HPDE6-E6E7 (cell line): ENCODE results near the gene ABHD4.
"Not testable (repeated sequence)": the region's sequence is repeated elsewhere in the genome, so short reads cannot be mapped to it uniquely, and the experiment has no call there.

ENCODE experiments used
- DNase-seq: peaks from one replicate; pipeline ENCODE4 v3.0.0; 2011; ENCODE audit warnings: missing footprints; ENCODE audit errors: extremely low spot score

The ABHD4 gene, protein sequence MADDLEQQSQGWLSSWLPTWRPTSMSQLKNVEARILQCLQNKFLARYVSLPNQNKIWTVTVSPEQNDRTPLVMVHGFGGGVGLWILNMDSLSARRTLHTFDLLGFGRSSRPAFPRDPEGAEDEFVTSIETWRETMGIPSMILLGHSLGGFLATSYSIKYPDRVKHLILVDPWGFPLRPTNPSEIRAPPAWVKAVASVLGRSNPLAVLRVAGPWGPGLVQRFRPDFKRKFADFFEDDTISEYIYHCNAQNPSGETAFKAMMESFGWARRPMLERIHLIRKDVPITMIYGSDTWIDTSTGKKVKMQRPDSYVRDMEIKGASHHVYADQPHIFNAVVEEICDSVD

DNA sequence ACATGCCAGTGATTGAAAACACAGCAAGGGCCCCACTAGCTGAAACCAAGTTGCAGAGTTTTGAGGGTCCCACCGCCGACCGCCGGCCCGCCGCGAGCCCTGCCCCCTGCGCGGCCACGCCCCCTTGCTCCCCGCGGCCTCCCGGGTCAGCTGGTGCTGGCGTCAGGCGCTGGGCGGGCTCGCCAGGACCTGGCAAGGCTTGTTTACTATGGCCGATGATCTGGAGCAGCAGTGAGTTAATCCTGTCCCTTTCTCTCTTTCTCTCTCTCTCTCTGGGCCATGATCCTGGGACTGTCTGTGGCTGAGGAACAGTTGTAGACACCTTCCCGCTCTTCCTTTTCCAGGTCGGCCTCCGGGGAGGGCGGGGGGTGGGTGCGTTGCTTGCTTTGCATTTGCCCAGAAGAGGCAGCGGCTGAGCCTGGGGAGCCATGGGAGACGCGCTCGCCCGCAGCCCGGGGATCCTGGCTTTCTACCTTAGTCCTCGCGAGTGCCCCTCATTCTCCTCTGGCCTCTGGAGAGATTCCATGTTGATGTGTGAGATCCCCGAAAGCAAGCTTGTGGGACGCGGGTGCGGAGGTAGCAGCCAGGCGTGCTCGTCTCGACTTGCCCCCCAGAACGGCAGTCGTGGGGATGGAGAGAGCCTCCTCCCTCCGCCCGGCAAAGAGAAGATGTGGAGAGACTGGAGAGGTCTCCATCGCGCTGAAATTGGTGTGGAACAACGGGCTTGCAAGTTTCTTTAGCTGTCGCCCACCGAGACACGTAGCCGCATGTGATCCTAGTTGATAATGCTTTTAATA lies at the start of gene ABHD4:
TSS of gene ABHD4 (plus strand) at position 202 of the 797 bp plus-strand sequence. CDS start at position 209, 7 bp downstream.
- peak; percentile 68 for DNase-seq

DNA sequence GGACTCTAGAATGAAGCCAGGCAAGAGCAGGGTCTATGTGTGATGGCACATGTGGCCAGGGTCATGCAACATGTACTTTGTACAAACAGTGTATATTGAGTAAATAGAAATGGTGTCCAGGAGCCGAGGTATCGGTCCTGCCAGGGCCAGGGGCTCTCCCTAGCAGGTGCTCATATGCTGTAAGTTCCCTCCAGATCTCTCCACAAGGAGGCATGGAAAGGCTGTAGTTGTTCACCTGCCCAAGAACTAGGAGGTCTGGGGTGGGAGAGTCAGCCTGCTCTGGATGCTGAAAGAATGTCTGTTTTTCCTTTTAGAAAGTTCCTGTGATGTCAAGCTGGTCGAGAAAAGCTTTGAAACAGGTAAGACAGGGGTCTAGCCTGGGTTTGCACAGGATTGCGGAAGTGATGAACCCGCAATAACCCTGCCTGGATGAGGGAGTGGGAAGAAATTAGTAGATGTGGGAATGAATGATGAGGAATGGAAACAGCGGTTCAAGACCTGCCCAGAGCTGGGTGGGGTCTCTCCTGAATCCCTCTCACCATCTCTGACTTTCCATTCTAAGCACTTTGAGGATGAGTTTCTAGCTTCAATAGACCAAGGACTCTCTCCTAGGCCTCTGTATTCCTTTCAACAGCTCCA lies 48.7 kb upstream of the ABHD4 start:
- no peak for DNase-seq

DNA sequence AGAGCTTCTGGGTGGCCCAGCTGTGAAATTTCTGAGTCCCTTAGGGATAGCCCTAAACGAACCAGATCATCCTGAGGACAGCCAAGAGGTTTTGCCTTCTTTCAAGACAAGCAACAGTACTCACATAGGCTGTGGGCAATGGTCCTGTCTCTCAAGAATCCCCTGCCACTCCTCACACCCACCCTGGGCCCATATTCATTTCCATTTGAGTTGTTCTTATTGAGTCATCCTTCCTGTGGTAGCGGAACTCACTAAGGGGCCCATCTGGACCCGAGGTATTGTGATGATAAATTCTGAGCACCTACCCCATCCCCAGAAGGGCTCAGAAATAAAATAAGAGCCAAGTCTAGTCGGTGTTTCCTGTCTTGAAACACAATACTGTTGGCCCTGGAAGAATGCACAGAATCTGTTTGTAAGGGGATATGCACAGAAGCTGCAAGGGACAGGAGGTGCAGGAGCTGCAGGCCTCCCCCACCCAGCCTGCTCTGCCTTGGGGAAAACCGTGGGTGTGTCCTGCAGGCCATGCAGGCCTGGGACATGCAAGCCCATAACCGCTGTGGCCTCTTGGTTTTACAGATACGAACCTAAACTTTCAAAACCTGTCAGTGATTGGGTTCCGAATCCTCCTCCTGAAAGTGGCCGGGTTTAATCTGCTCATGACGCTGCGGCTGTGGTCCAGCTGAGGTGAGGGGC lies 48.0 kb upstream of the ABHD4 start:
- no peak for DNase-seq

DNA sequence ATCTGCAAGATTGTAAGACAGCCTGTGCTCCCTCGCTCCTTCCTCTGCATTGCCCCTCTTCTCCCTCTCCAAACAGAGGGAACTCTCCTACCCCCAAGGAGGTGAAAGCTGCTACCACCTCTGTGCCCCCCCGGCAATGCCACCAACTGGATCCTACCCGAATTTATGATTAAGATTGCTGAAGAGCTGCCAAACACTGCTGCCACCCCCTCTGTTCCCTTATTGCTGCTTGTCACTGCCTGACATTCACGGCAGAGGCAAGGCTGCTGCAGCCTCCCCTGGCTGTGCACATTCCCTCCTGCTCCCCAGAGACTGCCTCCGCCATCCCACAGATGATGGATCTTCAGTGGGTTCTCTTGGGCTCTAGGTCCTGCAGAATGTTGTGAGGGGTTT lies 46.5 kb upstream of the ABHD4 start:
- no peak for DNase-seq

DNA sequence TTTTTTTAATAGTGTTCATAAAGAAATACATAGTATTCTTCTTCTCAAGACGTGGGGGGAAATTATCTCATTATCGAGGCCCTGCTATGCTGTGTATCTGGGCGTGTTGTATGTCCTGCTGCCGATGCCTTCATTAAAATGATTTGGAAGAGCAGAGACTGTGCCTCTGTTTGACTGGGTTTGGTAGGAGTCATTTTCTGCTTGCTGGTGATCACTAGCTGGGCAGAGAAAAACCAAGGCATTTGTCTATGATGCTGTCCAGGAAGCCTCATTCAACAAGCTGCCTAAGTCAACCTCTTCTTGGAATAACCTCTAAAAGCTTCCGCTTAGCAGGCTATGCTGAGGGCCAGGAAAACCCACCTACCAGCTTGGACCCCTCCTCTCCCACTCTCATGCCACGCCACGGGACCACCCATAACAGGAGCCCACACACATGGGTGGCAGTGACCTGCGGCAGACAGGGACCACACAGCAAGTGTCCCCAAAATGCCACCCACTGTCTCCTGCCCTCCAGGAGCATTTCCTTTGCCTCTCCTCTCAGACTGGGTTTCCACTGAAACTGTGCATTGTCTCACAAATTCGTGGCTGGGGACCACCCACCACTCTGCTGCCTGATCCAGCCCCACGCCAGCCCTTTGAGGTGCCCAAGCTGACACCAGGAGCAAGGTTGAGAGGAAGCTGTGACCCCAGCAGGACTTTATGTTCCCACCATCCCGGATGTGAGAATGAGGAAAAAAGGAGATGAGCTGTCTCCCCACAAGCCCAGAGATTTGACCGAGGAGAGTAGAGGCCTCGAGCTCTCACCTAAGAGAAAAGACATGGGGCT lies 45.9 kb upstream of the ABHD4 start:
- DNase-seq, result no peak

DNA sequence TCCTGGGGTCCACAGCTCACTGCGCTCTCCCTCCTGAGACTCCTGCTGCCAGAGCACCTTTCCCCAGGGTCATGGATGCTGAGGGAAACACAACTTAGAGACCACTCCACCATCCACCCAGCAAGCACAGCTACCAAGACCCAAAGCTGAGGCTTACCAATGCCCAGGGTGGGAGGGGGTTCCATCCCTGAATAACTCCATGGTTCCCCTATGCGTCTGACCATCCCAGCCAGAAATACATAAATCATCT lies 45.3 kb upstream of the ABHD4 start:
- DNase-seq, result no peak

DNA sequence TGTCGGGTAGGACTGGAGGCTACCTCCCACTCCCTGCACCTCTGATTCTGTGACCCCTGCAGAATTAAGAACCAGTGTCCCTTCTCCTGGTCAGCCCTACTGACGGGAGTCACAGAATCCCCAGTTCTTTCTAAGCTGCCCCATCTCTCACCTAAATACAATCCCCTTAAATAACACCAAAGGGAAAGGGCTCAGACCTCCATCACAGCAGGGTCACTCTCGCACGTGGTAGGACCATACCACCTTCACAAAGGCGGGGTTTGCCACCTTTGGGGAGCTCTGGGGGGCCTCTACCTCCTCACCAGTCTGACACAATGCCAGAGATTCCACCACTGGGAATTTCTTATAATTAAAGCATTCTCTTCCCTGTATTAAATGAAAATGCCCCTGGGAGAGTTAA lies 44.7 kb upstream of the ABHD4 start:
- no peak for DNase-seq

DNA sequence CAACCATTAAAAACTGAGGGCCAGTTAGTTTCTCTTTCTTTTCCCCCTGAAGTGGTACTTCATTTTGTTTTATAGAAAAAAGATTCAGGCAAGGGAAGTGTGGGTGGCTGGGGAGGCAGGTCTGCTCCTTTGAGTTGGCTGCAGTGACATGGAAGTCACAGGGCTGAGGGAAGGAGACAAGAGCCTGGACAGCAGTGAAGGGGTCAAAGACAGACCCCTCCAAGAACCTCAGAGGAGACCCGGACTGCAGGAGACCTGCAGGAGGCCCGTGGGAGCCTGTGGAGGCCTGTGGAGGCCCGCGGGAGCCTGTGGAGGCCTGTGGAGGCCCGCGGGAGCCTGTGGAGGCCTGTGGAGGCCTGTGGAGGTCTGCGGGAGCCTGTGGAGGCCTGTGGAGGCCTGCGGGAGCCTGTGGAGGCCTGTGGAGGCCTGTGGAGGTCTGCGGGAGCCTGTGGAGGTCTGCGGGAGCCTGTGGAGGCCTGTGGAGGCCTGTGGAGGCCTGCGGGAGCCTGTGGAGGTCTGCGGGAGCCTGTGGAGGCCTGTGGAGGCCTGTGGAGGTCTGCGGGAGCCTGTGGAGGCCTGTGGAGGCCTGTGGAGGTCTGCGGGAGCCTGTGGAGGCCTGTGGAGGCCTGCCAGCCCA lies 44.1 kb upstream of the ABHD4 start:
- DNase-seq, result not testable (repeated sequence)

DNA sequence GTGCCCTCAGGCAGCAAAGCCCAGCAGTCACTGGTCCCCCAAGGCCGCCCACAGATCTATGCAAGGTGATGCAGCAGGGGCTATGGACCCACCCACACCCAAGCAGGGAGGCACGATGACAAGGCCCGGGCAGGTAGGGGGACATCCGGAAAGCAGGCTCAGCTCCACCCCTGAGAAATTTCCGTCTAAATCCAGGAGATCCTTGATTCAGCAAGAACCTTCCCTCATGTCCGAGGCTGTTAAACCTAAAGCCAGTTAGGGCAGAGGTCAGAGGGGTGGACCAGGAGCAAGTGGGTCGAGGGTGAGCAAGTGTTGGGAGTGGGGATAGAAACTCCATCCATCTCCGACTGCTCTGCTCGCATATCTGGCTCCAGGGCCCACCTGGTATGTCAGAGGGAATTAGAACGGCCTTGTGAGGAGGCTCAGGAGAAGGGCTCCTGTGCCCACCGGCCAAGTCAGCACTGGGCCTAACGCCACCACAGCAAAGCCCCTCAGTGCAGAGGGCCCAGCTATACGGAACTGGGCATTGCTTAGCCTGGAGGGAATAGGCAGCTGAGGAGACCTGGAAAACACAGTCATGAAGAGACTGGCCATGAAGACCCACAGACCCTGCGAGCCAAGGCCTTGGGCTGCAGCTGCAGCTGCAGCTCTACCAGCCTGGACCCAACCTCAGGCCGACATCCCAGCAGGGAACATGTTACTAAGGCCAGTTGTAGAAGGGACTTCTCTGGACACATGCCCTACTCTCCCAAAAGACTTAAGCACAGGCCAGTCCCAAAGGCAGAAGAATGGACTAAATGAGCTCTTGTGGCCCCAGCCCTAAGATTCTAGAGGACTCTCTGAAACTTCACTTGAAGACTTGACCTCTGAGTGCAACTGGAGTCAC lies 43.4 kb upstream of the ABHD4 start:
- no peak for DNase-seq

DNA sequence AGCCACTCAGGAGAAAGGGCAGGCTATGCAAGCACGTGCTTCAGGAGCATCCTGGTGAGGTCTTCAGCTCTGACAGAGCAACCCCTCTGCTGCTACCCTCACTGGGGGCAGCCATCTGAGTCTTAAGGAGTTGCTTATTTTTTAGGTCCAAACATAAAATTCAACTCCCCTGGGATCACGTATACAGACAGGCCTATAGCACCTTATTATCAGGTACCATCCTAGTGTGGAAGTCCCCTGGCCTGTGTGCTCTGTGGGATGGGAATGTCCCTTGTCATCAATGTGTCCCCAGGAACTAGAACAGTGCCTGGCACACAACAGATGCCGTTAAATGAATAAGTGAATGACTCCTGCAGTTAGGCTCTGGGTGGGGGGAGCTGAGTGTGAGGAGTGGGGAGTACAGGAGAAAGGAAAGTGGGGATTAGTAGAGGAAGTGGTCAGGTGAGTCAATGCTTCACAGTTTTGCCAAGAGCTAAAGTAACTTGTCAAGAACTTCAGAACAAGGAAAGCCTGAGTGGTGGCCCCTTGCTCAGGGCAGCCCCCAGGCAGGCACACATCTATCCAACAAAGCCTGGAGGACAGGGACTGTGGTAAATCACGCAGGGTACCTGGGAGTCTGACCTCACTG lies 42.6 kb upstream of the ABHD4 start:
- DNase-seq, result no peak

DNA sequence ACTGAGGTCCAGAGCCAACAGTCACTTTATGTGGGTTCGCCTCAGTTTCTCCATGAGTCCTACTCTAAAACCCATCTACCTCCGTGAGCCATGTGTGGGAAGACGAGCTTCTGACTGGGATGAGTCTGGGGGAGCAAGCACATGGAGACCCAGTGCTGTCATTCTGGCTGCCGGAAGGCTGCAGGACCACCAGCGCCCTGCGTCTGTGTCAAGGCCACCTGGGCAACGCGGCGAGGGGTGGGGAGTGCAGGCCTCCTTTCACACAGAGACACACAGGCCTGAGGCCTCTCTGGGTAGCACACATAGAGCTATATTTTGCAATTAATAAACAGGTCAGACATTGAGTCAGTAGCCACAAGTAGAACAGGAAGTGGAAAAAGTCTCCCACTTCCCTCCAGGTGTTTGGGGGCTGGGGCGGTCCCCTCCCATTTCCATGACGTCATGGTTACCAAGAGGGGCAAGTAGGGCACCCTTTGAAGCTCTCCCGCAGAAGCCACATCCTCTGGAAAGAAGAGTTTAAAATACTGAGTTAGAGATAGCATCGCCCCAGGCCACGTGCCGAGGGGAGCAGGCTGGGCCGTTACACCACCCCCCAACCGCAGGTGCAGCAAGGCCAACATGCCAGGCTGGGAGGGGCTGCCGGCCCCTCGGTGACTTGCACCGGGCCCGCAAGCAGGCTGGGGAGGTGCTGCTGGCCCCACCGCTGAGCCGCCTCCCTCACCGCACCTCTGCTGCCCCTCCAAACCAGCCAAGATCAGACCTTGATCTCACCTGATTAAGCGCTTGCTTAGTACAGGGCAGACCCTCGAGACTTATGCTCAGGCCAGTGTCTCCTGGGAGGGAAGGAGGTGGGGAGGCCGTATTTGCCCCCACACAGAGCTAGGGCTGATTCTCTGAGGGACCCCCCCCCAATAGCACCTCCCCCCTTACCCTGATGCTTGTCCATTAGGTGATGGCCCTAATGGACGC lies 41.8 kb upstream of the ABHD4 start:
- DNase-seq, result peak; percentile 78

DNA sequence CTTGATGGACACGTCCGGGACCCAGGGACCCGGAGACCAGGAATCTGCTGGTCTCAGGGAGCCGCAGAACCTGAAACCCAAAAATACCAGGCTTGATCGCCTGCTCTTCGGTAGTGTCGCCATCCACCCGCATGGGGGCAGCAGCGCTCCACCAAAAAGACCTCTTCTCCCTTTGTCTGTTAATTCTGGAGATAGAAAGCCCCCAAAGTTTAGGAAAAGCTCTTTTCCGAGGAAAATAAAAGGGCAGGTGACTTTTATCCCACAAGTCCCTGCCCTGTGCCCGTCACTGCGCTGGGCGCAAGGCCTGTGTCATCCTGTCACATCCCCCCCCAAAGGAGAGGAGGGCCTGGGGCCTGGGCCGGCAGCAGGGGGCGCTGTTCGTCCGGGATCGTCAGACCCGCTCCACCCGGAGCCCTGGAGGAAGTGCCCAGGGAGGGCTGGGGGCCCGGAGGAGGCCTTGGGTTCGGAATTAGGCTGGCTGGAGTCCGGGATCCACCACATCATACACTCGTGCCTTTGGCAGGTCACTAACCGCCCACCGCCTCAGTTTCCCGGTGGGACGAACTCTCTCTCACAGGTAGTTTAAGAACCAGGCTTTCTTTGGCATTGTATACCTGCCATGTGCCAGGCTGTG lies 41.0 kb upstream of the ABHD4 start:
- peak; percentile 53 for DNase-seq

DNA sequence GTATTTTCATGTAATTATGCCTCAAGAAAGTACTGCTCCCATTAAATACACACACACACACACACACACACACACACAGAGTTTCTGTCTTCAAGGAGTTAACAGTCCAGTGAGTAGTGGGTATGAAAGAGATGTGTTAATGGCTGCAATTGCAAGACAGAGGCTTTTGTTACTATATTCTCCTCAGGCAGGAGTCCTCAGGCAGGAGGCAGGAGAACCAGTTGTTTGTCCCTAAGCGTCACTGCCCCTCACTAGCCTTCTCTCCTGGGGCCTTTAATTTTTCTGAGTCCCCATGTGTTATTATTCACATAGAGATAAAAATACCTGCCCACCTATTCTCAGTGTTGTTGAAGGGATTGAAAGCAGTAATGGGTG lies 40.3 kb upstream of the ABHD4 start:
- DNase-seq, result no peak

DNA sequence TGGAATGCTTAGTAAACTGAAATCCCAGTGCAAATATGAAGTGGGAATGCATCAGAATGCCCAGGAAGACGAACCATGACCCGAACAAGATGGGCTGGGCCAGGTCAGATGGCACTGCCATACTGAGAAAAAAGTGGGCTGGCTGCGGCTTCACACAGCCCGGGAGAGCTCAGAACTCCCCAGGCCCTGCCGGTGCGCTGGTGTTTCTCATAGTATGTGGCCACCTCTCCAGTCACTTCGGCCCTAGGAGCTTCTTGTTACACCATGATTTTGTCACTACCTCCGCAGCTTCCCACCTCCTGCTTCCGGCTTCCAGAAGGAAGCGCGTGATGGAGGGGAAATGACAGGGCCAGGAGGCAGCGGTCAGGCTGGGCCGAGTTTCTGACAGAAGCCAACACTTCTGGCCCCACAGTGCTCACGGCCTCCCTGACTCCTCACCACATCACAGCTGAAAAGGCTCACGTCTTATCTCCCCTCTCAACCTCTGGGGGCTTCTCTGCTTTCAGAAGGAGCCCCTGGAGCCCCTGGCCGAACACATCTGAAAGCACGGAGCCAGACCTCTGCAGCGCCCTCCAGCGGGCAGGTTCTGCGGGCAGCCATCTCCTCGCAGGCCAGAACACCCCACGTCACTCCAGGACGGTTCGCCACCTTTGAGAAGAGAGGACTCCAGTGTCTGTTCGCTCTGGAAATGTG lies 39.7 kb upstream of the ABHD4 start:
- DNase-seq, result no peak

DNA sequence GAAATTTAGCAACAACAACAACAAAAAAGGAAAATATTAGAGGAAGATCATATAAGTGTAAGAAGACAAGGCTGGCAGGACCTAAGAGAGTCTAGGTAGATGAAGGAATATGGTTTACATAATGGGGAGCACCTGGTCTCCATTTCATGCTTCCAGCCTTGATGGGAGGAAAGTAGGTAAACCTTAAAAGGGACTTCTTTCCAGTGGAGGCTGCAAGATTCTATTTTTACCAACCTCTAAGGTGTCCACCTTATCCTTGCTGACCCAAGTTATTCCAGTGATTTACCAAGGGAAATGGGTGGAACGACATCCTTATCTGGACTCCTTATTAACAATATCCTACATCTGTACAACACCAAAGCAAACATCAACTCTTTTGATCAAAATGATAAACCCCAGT lies 39.1 kb upstream of the ABHD4 start:
- no peak for DNase-seq

DNA sequence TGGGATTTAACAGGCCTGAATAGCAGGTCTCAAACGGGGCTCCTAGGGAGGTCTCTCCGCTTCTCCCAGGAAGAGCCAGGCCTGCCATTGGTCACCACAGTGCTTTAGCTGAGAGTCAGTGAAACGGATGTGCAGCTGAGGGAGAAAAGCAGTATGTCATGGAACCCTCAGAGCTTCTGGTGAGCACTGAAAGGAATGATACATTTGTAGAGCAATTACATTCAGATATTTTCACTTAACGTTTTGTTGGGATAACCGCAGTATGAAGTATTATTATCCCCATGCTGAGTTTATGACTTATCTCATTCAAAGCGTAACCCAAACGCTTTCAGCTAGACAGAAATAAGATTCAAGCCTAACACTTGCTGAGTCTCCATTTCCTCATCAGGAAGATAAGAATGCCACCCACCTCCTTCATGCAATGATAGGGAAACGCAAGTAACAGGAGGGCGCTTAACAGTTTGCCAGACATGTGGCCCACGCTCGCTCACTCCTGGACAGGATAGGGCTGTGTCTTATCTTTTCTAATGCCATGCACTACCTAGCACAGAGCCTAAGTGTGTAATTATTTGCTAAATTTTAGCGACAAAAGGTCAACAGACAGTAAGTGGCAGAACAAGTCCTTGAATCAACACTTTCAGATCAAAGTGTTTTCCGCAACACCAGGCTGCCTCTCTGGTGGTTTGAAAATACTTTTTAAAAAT lies 37.3 kb upstream of the ABHD4 start:
- DNase-seq, result no peak

DNA sequence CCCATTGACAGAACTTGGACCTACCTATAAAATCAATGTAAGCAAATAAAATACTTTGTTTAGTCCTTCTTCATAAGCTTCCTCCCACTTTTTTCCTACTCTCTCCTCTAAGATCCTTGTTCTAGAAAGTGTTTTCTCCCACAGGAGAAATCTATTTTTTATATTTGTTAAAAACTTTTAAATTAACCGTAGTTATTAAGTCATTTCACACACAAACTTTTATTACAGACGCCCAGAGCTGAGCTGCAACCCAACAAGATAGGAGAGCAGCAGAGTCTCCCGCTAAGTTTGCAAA lies 36.8 kb upstream of the ABHD4 start:
- no peak for DNase-seq
